SK-N-MC (cell line): ENCODE measurements around the gene PREX1.

ENCODE experiments used
- EZH2 ChIP-seq: fragments of 200-600 bp; sonication (generic); IDR thresholded peaks from one replicate; pipeline ENCODE4 v1.6.1; 2017; ENCODE audit warnings: antibody characterized with exemption
- FOXP2 ChIP-seq: optimal IDR thresholded peaks from 2 replicates; pipeline ENCODE3; 2011; ENCODE audit warnings: mild to moderate bottlenecking, moderate library complexity; ENCODE audit not compliant: insufficient read depth; ENCODE audit errors: extremely low read length, control extremely low read depth
- POLR2AphosphoS5 ChIP-seq: IDR thresholded peaks from 2 replicates; pipeline ENCODE4 v1.6.1; 2012; ENCODE audit warnings: mild to moderate bottlenecking, low read depth, low read length, borderline replicate concordance

GRCh38 chr20:48770700-48771442 is 56.9 kb downstream of the PREX1 start:
- TF ChIP-seq POLR2AphosphoS5 (no peak), EZH2 (no peak), FOXP2 (no peak)
